K562 (cell line): ENCODE data around the gene MS4A13. TPM values are rescaled to one million over a fixed set of nuclear protein-coding genes. Genes with fewer than 3 reads are reported as not detected.

Source experiments
- CBX1 ChIP-seq: sonication (generic); IDR thresholded peaks from 2 replicates; pipeline ENCODE4 v1.6.1; 2016; ENCODE audit warnings: antibody characterized with exemption, low read depth, mild to moderate bottlenecking
- CTCF ChIP-seq, 3 experiments: IDR thresholded peaks in 2 of 3; conservative IDR thresholded peaks in 1 of 3; 2 replicates each; pipeline ENCODE4 v1.5.1; 2011 to 2012; ENCODE audit warnings: low read length in 3 of 3, mild to moderate bottlenecking in 3 of 3, control low read depth in 2 of 3, improper control_type of control experiment in 1 of 3, inconsistent platforms in 1 of 3, low read depth in 1 of 3, mixed read lengths in 1 of 3, moderate library complexity in 1 of 3; ENCODE audit not compliant: insufficient read depth in 2 of 3
- ETS2 ChIP-seq: IDR thresholded peaks from 2 replicates; pipeline ENCODE4 v1.6.1; 2016; ENCODE audit warnings: borderline replicate concordance, missing genetic modification characterization, mild to moderate bottlenecking, moderate library complexity, missing compliant biosample characterization; ENCODE audit not compliant: poor library complexity, severe bottlenecking
- GABPB1 ChIP-seq: sonication (generic); formaldehyde crosslinking; IDR thresholded peaks from 2 replicates; pipeline ENCODE4 v1.8.0; 2022; ENCODE audit warnings: mild to moderate bottlenecking, missing genetic modification reagents
- HMGN3 ChIP-seq: IDR thresholded peaks from 2 replicates; pipeline ENCODE4 v1.6.1; 2011; ENCODE audit warnings: borderline replicate concordance, low read depth, mild to moderate bottlenecking, mixed read lengths, low read length; ENCODE audit not compliant: insufficient read length; ENCODE audit errors: extremely low read depth
- HNRNPH1 ChIP-seq: fragments of 200-400 bp; formaldehyde crosslinking; optimal IDR thresholded peaks from 2 replicates; pipeline ENCODE3; 2017; ENCODE audit warnings: low read depth, mild to moderate bottlenecking, low read length, moderate library complexity
- ID3 ChIP-seq, 2 experiments: fragments of 250-450 bp in 1 of 2; fragments of 450-650 bp in 1 of 2; sonication (Bioruptor Pico) in 1 of 2; IDR thresholded peaks; 2 replicates each; pipeline versions ENCODE4 v1.6.1 to v1.8.0; 2016 to 2021; ENCODE audit warnings: mild to moderate bottlenecking in 2 of 2, moderate library complexity in 2 of 2, missing compliant biosample characterization in 1 of 2, missing genetic modification characterization in 1 of 2
- JUND ChIP-seq, 2 experiments: IDR thresholded peaks; 2 replicates in 1 of 2; 3 replicates in 1 of 2; pipeline ENCODE4 v1.6.1; 2011; ENCODE audit warnings: borderline replicate concordance in 2 of 2, low read depth in 2 of 2, low read length in 2 of 2, improper control_type of control experiment in 1 of 2, missing biosample characterization in 1 of 2, missing genetic modification characterization in 1 of 2, missing genetic modification reagents in 1 of 2
- KLF16 ChIP-seq: IDR thresholded peaks from 2 replicates; pipeline ENCODE4 v1.6.1; 2016; ENCODE audit warnings: antibody characterized with exemption
- MCM5 ChIP-seq: fragments of 450-650 bp; IDR thresholded peaks from 2 replicates; pipeline ENCODE4 v1.6.1; 2016; ENCODE audit warnings: low read depth
- MIER1 ChIP-seq: fragments of 450-650 bp; IDR thresholded peaks from 2 replicates; pipeline ENCODE4 v1.6.1; 2016; ENCODE audit warnings: antibody characterized with exemption, mild to moderate bottlenecking, low read depth
- NFXL1 ChIP-seq: fragments of 450-650 bp; formaldehyde crosslinking; IDR thresholded peaks from 2 replicates; pipeline ENCODE4 v1.4.0; 2021; ENCODE audit warnings: mild to moderate bottlenecking
- SMAD2 ChIP-seq: fragments of 150-350 bp; IDR thresholded peaks from 2 replicates; pipeline ENCODE4 v1.6.1; 2014; ENCODE audit warnings: low read depth, mild to moderate bottlenecking, low read length
- SMC3 ChIP-seq: conservative IDR thresholded peaks from 2 replicates; pipeline ENCODE4 v1.6.1; 2011; ENCODE audit warnings: low read depth, low read length, improper control_type of control experiment; ENCODE audit not compliant: insufficient read depth
- SOX6 ChIP-seq: fragments of 450-650 bp; IDR thresholded peaks from 2 replicates; pipeline ENCODE4 v1.6.1; 2014; ENCODE audit warnings: mild to moderate bottlenecking
- ZNF23 ChIP-seq: fragments of 250-450 bp; sonication (Bioruptor Pico); IDR thresholded peaks from 2 replicates; pipeline ENCODE4 v1.4.0; 2020; ENCODE audit warnings: mild to moderate bottlenecking
- ZNF384 ChIP-seq: IDR thresholded peaks from 2 replicates; pipeline ENCODE4 v1.6.1; 2012; ENCODE audit warnings: low read depth, low read length, improper control_type of control experiment
- ZNF707 ChIP-seq: fragments of 250-450 bp; sonication (Bioruptor Pico); conservative IDR thresholded peaks from 2 replicates; pipeline ENCODE4 v1.8.0; 2022; ENCODE audit warnings: inconsistent platforms, mild to moderate bottlenecking, moderate library complexity
- ZNF764 ChIP-seq: fragments of 250-450 bp; sonication (Bioruptor Pico); IDR thresholded peaks from 2 replicates; pipeline ENCODE4 v1.4.0; 2020; ENCODE audit warnings: low read depth, mild to moderate bottlenecking, moderate library complexity
- ZNF77 ChIP-seq: fragments of 250-450 bp; sonication (Bioruptor Pico); IDR thresholded peaks from 2 replicates; pipeline ENCODE4 v1.5.0; 2020
- polyA plus RNA-seq, 8 experiments: library from polyadenylated mRNA; depleted of rRNA in 4 of 8; stranded (reverse) in 5 of 8; unstranded in 3 of 8; fragments of >200 nt; fragmentation: Nextera tagmentation in 2 of 8; fragmentation: Illumina TruSeq in 1 of 8; extraction: Ambion mirVana in 2 of 8; extraction: Trizol in 1 of 8; gene quantifications; 2 replicates each; pipeline versions ENCODE4 v1.2.1 to v1.2.3, GENCODE V29; 2011 to 2014; ENCODE audit warnings: inconsistent platforms in 1 of 8, missing spikeins in 1 of 8
- total RNA-seq, 7 experiments: library from RNA; depleted of rRNA in 6 of 7; stranded (reverse); fragments of >200 nt in 6 of 7; fragmentation: Illumina TruSeq in 2 of 7; extraction: Trizol in 2 of 7; gene quantifications; 2 replicates each; pipeline versions ENCODE4 v1.2.1 to v1.2.3, GENCODE V29; 2011 to 2021; ENCODE audit warnings: low replicate concordance in 1 of 7
- TF ChIP-seq, protein P1 (sequence below): fragments of 250-450 bp; sonication (Bioruptor Pico); IDR thresholded peaks from 2 replicates; pipeline ENCODE4 v1.6.1; 2021; ENCODE audit warnings: mild to moderate bottlenecking
- TF ChIP-seq, protein P2 (sequence below): sonication (generic); IDR thresholded peaks from 2 replicates; pipeline ENCODE4 v1.6.1; 2016

Gene MS4A13
- total and polyA plus RNA-seq, 9 of the 15 experiments (the other 6 are each of a cell fraction or from before 2014, with no cell fraction given): 0.15 to 0.43 (median 0.36) TPM; not detected in 6

- no peak for TF ChIP-seq ZNF23
- TF ChIP-seq MIER1: no peak
- no peak for TF ChIP-seq NFXL1 (CRISPR knock-in tag)
- TF ChIP-seq JUND (IDR thresholded peaks at IDR 0.05; ENCODE audit: borderline replicate concordance, low read depth, low read length): 0 out of 2 replicates have a peak, but pooled peaks have one; percentile 21
- TF ChIP-seq JUND (tag; IDR thresholded peaks at IDR 0.05; ENCODE audit: borderline replicate concordance, low read depth, low read length): no peak
- TF ChIP-seq, protein P1, sequence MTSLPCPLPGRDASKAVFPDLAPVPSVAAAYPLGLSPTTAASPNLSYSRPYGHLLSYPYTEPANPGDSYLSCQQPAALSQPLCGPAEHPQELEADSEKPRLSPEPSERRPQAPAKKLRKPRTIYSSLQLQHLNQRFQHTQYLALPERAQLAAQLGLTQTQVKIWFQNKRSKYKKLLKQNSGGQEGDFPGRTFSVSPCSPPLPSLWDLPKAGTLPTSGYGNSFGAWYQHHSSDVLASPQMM (CRISPR knock-in tag): no peak
- TF ChIP-seq, protein P2, sequence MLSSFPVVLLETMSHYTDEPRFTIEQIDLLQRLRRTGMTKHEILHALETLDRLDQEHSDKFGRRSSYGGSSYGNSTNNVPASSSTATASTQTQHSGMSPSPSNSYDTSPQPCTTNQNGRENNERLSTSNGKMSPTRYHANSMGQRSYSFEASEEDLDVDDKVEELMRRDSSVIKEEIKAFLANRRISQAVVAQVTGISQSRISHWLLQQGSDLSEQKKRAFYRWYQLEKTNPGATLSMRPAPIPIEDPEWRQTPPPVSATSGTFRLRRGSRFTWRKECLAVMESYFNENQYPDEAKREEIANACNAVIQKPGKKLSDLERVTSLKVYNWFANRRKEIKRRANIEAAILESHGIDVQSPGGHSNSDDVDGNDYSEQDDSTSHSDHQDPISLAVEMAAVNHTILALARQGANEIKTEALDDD: no peak
- TF ChIP-seq HMGN3: no peak
- no peak for TF ChIP-seq ZNF764
- TF ChIP-seq MCM5: no peak
- no peak for TF ChIP-seq ID3 (CRISPR knock-in tag; IDR thresholded peaks at IDR 0.05)
- no peak for TF ChIP-seq ID3 (tag; IDR thresholded peaks at IDR 0.05)
- TF ChIP-seq ETS2 (tag): no peak
- peak; percentile 88 to 99 (median 99) for TF ChIP-seq CTCF (IDR thresholded peaks at IDR 0.05 in 2 of 3, conservative IDR thresholded peaks at IDR 0.05 in 1 of 3; ENCODE audit: insufficient read depth in 2 of 3, low read depth in 1 of 3, low read length in 3 of 3)
- no peak for TF ChIP-seq GABPB1 (CRISPR knock-in tag)
- TF ChIP-seq CBX1: no peak
- TF ChIP-seq SMC3: peak; percentile 41; the same call in 1 of the 2 replicates
- TF ChIP-seq KLF16: peak; percentile 52; the same call in 1 of the 2 replicates
- no peak for TF ChIP-seq HNRNPH1
- TF ChIP-seq ZNF384: no peak; the same call in 1 of the 2 replicates
- TF ChIP-seq ZNF707 (CRISPR knock-in tag): no peak
- TF ChIP-seq SOX6: no peak
- TF ChIP-seq SMAD2: no peak
- TF ChIP-seq ZNF77 (CRISPR knock-in tag): no peak
Observed at GRCh38 chr11:60485987-60486386, 29.2 kb upstream of the MS4A13 start (continued).
